Hepatocyte (in vitro differentiated cells): ENCODE data around the gene PALLD.

ENCODE experiments used
- EZH2 ChIP-seq: fragments of 200-600 bp; sonication (generic); IDR thresholded peaks from 2 replicates; pipeline ENCODE4 v1.6.1; 2016; ENCODE audit warnings: antibody characterized with exemption, mild to moderate bottlenecking, borderline replicate concordance
- TF ChIP-seq, protein P1 (sequence below): fragments of 200-600 bp; sonication (generic); IDR thresholded peaks from 2 replicates; pipeline ENCODE4 v1.5.1; 2016; ENCODE audit warnings: antibody characterized with exemption, mild to moderate bottlenecking; ENCODE audit not compliant: poor library complexity

DNA sequence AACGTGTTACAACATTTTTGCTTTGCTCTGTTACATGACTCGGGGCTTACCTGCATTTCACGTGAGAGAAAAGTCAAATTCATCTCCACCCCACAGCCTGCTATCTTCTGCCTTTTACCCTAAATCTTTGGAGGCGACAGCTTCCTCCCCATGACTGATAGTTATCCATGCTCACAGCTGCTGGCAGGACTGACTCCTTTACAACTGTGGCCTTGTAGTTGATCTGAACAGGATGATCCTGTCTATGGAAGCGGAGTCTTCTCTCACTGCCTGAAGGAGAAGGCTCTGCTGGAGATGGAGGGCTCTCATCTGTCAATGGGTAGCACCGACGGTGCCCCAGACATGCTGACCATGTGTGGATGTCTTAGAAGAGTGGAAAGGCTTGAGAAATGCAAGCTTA lies 362.2 kb downstream of the PALLD start:
- TF ChIP-seq, protein P1, sequence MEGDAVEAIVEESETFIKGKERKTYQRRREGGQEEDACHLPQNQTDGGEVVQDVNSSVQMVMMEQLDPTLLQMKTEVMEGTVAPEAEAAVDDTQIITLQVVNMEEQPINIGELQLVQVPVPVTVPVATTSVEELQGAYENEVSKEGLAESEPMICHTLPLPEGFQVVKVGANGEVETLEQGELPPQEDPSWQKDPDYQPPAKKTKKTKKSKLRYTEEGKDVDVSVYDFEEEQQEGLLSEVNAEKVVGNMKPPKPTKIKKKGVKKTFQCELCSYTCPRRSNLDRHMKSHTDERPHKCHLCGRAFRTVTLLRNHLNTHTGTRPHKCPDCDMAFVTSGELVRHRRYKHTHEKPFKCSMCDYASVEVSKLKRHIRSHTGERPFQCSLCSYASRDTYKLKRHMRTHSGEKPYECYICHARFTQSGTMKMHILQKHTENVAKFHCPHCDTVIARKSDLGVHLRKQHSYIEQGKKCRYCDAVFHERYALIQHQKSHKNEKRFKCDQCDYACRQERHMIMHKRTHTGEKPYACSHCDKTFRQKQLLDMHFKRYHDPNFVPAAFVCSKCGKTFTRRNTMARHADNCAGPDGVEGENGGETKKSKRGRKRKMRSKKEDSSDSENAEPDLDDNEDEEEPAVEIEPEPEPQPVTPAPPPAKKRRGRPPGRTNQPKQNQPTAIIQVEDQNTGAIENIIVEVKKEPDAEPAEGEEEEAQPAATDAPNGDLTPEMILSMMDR: no peak
- no peak for TF ChIP-seq EZH2
